ENCODE measurements around the gene PAK1. TPM values are rescaled to one million over a fixed set of nuclear protein-coding genes. Genes with fewer than 3 reads are reported as not detected.

PAK1 gene
- polyA plus RNA-seq, 1 donor (not counting 4 experiments of a cell fraction or from before 2014, with no cell fraction given) = 78.2 TPM

DNA sequence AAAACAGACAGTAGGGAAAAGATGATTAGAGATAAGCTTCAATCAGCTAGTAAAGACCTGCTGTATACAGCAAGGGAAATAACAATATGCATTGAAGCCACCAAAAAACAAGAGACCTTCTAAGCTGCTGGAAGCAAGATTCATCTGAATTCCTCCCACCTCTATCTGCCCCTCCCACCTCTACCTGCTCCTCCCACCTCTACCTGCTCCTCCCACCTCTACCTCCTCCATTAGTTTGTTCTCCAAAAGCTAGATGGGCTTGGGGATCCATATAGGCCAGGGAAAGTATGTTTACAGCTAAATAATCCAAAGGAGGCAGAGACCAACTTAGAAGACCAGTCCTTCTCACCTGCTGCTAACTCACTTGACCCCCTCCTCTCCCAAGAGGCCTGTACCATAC lies 33.2 kb downstream of the PAK1 start:
- dilution Hi-C loops (cut with MboI; ENCODE audit: extremely low pct_ligation_motif_present, low sequenced_read_pairs) = no loop called here
- no peak overlapping the region for H3K4me2 ChIP-seq (ENCODE audit: control insufficient read depth, extremely low read depth, insufficient read depth, low read depth, low read length)
- H3K4me1 ChIP-seq (ENCODE audit: control insufficient read depth, extremely low read depth, insufficient read depth, low read length) = no peaks in the 10 kb centered on the region
- H3K4me3 ChIP-seq (ENCODE audit: control insufficient read depth in 2 of 3, extremely low read depth in 1 of 3, insufficient read depth in 2 of 3, low read depth in 1 of 3, low read length in 3 of 3) = no peak overlapping the region
- no peak for FAIRE-seq
- TF ChIP-seq EZH2 (IDR thresholded peaks at IDR 0.05; ENCODE audit: low read length) = no peak
- TF ChIP-seq, protein P1, sequence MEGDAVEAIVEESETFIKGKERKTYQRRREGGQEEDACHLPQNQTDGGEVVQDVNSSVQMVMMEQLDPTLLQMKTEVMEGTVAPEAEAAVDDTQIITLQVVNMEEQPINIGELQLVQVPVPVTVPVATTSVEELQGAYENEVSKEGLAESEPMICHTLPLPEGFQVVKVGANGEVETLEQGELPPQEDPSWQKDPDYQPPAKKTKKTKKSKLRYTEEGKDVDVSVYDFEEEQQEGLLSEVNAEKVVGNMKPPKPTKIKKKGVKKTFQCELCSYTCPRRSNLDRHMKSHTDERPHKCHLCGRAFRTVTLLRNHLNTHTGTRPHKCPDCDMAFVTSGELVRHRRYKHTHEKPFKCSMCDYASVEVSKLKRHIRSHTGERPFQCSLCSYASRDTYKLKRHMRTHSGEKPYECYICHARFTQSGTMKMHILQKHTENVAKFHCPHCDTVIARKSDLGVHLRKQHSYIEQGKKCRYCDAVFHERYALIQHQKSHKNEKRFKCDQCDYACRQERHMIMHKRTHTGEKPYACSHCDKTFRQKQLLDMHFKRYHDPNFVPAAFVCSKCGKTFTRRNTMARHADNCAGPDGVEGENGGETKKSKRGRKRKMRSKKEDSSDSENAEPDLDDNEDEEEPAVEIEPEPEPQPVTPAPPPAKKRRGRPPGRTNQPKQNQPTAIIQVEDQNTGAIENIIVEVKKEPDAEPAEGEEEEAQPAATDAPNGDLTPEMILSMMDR (optimal IDR thresholded peaks at IDR 0.05 in 1 of 3, IDR thresholded peaks at IDR 0.05 in 1 of 3, conservative IDR thresholded peaks at IDR 0.05 in 1 of 3; ENCODE audit: extremely low read depth in 1 of 3, insufficient read depth in 2 of 3, low read length in 3 of 3) = no peak
- no peaks in the 10 kb centered on the region for H3K36me3 ChIP-seq (ENCODE audit: control insufficient read depth in 2 of 2, extremely low read depth in 1 of 2, insufficient read depth in 2 of 2, low read length in 2 of 2)
- no peak overlapping the region for H2AFZ ChIP-seq (ENCODE audit: control insufficient read depth, low read length)
- no peaks in the 10 kb centered on the region for H3K9me3 ChIP-seq (ENCODE audit: control insufficient read depth, low read depth, low read length)
- H3K27me3 ChIP-seq (ENCODE audit: control insufficient read depth, extremely low read depth, insufficient read depth, low read length) = no peaks in the 10 kb centered on the region
- no peaks in the 10 kb centered on the region for H3K9me1 ChIP-seq (ENCODE audit: control insufficient read depth, extremely low read depth, insufficient read depth, low read length)
- H3K9ac ChIP-seq (ENCODE audit: control insufficient read depth, extremely low read depth, insufficient read depth, low read length) = no peak overlapping the region
- H3K27ac ChIP-seq (ENCODE audit: control insufficient read depth, insufficient read depth, low read length) = no peak overlapping the region
- H4K20me1 ChIP-seq (ENCODE audit: control insufficient read depth, extremely low read depth, insufficient read depth, low read length) = no peaks in the 10 kb centered on the region
- no peak for DNase-seq (ENCODE audit: low read depth, low spot score)
- H3K79me2 ChIP-seq (ENCODE audit: control insufficient read depth, insufficient read depth, low read length) = no peaks in the 10 kb centered on the region

DNA sequence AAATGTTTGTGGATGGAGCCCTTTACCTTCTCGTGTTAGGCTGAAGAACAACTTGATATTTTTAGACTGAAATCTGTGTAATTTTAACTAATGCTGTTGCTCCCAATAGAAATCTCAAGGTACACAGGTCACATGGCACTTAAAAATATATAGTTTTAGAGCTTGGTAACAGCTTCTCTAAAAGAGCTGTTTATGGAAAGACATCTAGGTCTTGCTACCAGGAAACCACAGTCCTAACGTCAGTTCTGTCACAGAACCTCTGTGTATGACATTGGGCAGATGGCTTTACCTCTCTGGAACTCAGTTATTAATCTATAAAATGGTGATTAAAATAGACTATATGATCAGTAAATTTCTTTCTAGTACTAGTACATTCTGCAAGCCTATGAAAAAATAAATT lies 35.4 kb downstream of the PAK1 start:
- Histone ChIP-seq H3K27ac (ENCODE audit: control insufficient read depth, insufficient read depth, low read length) (no peak overlapping the region), H3K4me2 (ENCODE audit: control insufficient read depth, extremely low read depth, insufficient read depth, low read depth, low read length) (no peak overlapping the region), H4K20me1 (ENCODE audit: control insufficient read depth, extremely low read depth, insufficient read depth, low read length) (no peaks in the 10 kb centered on the region), H3K36me3 (ENCODE audit: control insufficient read depth in 2 of 2, extremely low read depth in 1 of 2, insufficient read depth in 2 of 2, low read length in 2 of 2) (no peaks in the 10 kb centered on the region), H3K4me1 (ENCODE audit: control insufficient read depth, extremely low read depth, insufficient read depth, low read length) (no peaks in the 10 kb centered on the region), H3K9me1 (ENCODE audit: control insufficient read depth, extremely low read depth, insufficient read depth, low read length) (no peaks in the 10 kb centered on the region), H2AFZ (ENCODE audit: control insufficient read depth, low read length) (no peak overlapping the region), H3K4me3 (ENCODE audit: control insufficient read depth in 2 of 3, extremely low read depth in 1 of 3, insufficient read depth in 2 of 3, low read depth in 1 of 3, low read length in 3 of 3) (no peak overlapping the region), H3K79me2 (ENCODE audit: control insufficient read depth, insufficient read depth, low read length) (no peaks in the 10 kb centered on the region), H3K9ac (ENCODE audit: control insufficient read depth, extremely low read depth, insufficient read depth, low read length) (no peak overlapping the region), H3K9me3 (ENCODE audit: control insufficient read depth, low read depth, low read length) (no peaks in the 10 kb centered on the region), H3K27me3 (ENCODE audit: control insufficient read depth, extremely low read depth, insufficient read depth, low read length) (no peaks in the 10 kb centered on the region)
- FAIRE-seq = no peak
- DNase-seq (ENCODE audit: low read depth, low spot score) = no peak
- dilution Hi-C loops (cut with MboI; ENCODE audit: extremely low pct_ligation_motif_present, low sequenced_read_pairs) = no loop called here
- TF ChIP-seq EZH2 (IDR thresholded peaks at IDR 0.05; ENCODE audit: low read length) = no peak
- TF ChIP-seq, protein P1 (optimal IDR thresholded peaks at IDR 0.05 in 1 of 3, IDR thresholded peaks at IDR 0.05 in 1 of 3, conservative IDR thresholded peaks at IDR 0.05 in 1 of 3; ENCODE audit: extremely low read depth in 1 of 3, insufficient read depth in 2 of 3, low read length in 3 of 3) = no peak
